K562 (cell line): ENCODE results near the gene DPP9. TPM values are rescaled to one million over a fixed set of nuclear protein-coding genes. Genes with fewer than 3 reads are reported as not detected.
A peak's percentile ranks its signal among the peaks of the same experiment; 100 is the strongest.

Experiments used
- ATAC-seq: fragments of 200-7000 bp; cut with Tn5 transposase; 3 replicates; pipeline ENCODE4 v1.9.1; 2020; ENCODE audit warnings: moderate library complexity
- BruUV-seq: library from RNA; stranded (reverse); fragments of 400-500 nt; replicated peaks from 2 replicates; lab custom pipeline; 2021; lab: Mats Ljungman, UMichigan
- CTCF ChIA-PET: fragments of 300-600 bp; formaldehyde crosslinking; extraction: SDS; loops from one replicate; lab custom pipeline; 2021; ENCODE audit warnings: low intra/inter-chr PET ratio; lab: Yijun Ruan, JAX
- POLR2A ChIA-PET: fragments of 300-600, 350-650 bp; sonication (Branson Sonifier 250); formaldehyde crosslinking; extraction: SDS; loops from one replicate; lab custom pipeline; 2021; ENCODE audit warnings: antibody characterized with exemption, inconsistent platforms; lab: Yijun Ruan, JAX
- DNase-seq, 4 experiments: peaks; one replicate each; pipeline versions ENCODE4 v3.0.0 to v3.0.0-alpha.2; 2011 to 2018; ENCODE audit warnings: low spot score in 3 of 4, mixed read lengths in 3 of 4; ENCODE audit errors: extremely low read depth in 1 of 4
- FAIRE-seq: peaks from 2 replicates; lab custom pipeline; 2011; peaks lifted over from hg19 to GRCh38; lab: Jason Lieb, UNC
- H2AFZ ChIP-seq: 2 replicates; pipeline ENCODE4 v1.6.0; 2011; ENCODE audit warnings: low read depth, low read length, control low read depth, inconsistent platforms
- H3K27ac ChIP-seq: fragments of 200-600 bp; 3 replicates; pipeline ENCODE4 v1.8.0; 2011; ENCODE audit warnings: low read depth, mild to moderate bottlenecking, control low read depth, inconsistent platforms, low read length, moderate library complexity, mixed read lengths; ENCODE audit errors: extremely low read depth
- H3K27me3 ChIP-seq, 2 experiments: fragments of 300-600 bp in 1 of 2; 2 replicates in 1 of 2; 3 replicates in 1 of 2; pipeline versions ENCODE4 v1.6.0 to v1.8.0; 2011; ENCODE audit warnings: inconsistent platforms in 2 of 2, low read length in 2 of 2, mild to moderate bottlenecking in 1 of 2, mixed read lengths in 1 of 2, moderate library complexity in 1 of 2; ENCODE audit not compliant: control insufficient read depth in 2 of 2, insufficient read depth in 2 of 2
- H3K36me3 ChIP-seq: fragments of 300-600 bp; 3 replicates; pipeline ENCODE4 v1.8.0; 2011; ENCODE audit warnings: mild to moderate bottlenecking, low read length, inconsistent platforms; ENCODE audit not compliant: control insufficient read depth, insufficient read depth
- H3K4me1 ChIP-seq, 2 experiments: fragments of 200-600 bp in 1 of 2; replicated peaks in 1 of 2; 2 replicates in 1 of 2; 3 replicates in 1 of 2; pipeline versions ENCODE4 v1.5.1 to v1.8.0; 2011; ENCODE audit warnings: inconsistent platforms in 2 of 2, low read length in 2 of 2, mild to moderate bottlenecking in 1 of 2, mixed read lengths in 1 of 2, moderate library complexity in 1 of 2; ENCODE audit not compliant: control insufficient read depth in 2 of 2, insufficient read depth in 2 of 2
- H3K4me2 ChIP-seq: 2 replicates; pipeline ENCODE4 v1.6.1; 2011; ENCODE audit warnings: low read length, control low read depth, inconsistent platforms, mixed read lengths; ENCODE audit not compliant: insufficient read depth
- H3K4me3 ChIP-seq: fragments of 200-600 bp; sonication (generic), shearing (Covaris generic); 2 replicates; pipeline ENCODE4 v1.5.1; 2016; ENCODE audit warnings: control low read depth, inconsistent platforms
- H3K79me2 ChIP-seq: fragments of 200-600 bp; 3 replicates; pipeline ENCODE4 v1.8.0; 2011; ENCODE audit warnings: low read length, inconsistent platforms; ENCODE audit not compliant: control insufficient read depth, insufficient read depth
- H3K9ac ChIP-seq, 2 experiments: 2 replicates each; pipeline versions ENCODE4 v1.6.0 to v1.6.1; 2011; ENCODE audit warnings: low read depth in 2 of 2, low read length in 2 of 2, control low read depth in 1 of 2, inconsistent platforms in 1 of 2, mild to moderate bottlenecking in 1 of 2, mixed read lengths in 1 of 2; ENCODE audit not compliant: insufficient read depth in 1 of 2
- H3K9me1 ChIP-seq: one replicate; pipeline ENCODE4 v1.6.0; 2011; ENCODE audit warnings: inconsistent platforms, mild to moderate bottlenecking, low read length, moderate library complexity; ENCODE audit not compliant: control insufficient read depth, insufficient read depth
- H3K9me3 ChIP-seq: replicated peaks from 2 replicates; pipeline ENCODE4 v1.5.1; 2011; ENCODE audit warnings: low read depth, low read length, inconsistent platforms; ENCODE audit not compliant: control insufficient read depth, insufficient read depth
- H4K20me1 ChIP-seq: replicated peaks from 2 replicates; pipeline ENCODE4 v1.6.1; 2011; ENCODE audit warnings: low read length, inconsistent platforms, mixed read lengths; ENCODE audit not compliant: control insufficient read depth, insufficient read depth
- CBFB ChIP-seq: sonication (generic); formaldehyde crosslinking; IDR thresholded peaks from 2 replicates; pipeline ENCODE4 v1.4.0; 2020; ENCODE audit warnings: mild to moderate bottlenecking, missing genetic modification reagents
- KLF1 ChIP-seq: fragments of 450-650 bp; IDR thresholded peaks from 2 replicates; pipeline ENCODE4 v1.6.1; 2016; ENCODE audit warnings: missing genetic modification characterization, missing compliant biosample characterization
- SP1 ChIP-seq: sonication (generic); formaldehyde crosslinking; IDR thresholded peaks from 2 replicates; pipeline ENCODE4 v1.8.1; 2022; ENCODE audit warnings: mild to moderate bottlenecking, missing genetic modification reagents
- TAL1 ChIP-seq: fragments of 450-650 bp; IDR thresholded peaks from 2 replicates; pipeline ENCODE4 v1.6.1; 2016; ENCODE audit warnings: mild to moderate bottlenecking
- ZNF121 ChIP-seq: sonication (generic); formaldehyde crosslinking; conservative IDR thresholded peaks from 2 replicates; pipeline ENCODE4 v1.8.0; 2022; ENCODE audit warnings: missing genetic modification reagents
- WGBS: fragments of 100-300 bp; shearing (Covaris generic); methylation state at CpG from one replicate; pipeline ENCODE4 v1.1.6; 2016; ENCODE audit warnings: low coverage, mixed read lengths; ENCODE audit not compliant: insufficient coverage; ENCODE audit errors: missing lambda C conversion rate; 5-methylcytosine and 5-hydroxymethylcytosine counted together
- in situ Hi-C: fragments of 300-500 bp; cut with MboI; formaldehyde crosslinking; loops from 4 replicates; pipeline ENCODE4 v1.15.0; 2018; ENCODE audit warnings: inconsistent platforms, mixed read lengths
- intact Hi-C: fragments of 100-400 bp; cut with micrococcal nuclease; formaldehyde crosslinking; loops from 2 replicates; pipeline ENCODE4 v1.14.2; 2022
- polyA plus RNA-seq, 8 experiments: library from polyadenylated mRNA; depleted of rRNA in 4 of 8; stranded (reverse) in 5 of 8; unstranded in 3 of 8; fragments of >200 nt; fragmentation: Nextera tagmentation in 2 of 8; fragmentation: Illumina TruSeq in 1 of 8; extraction: Ambion mirVana in 2 of 8; extraction: Trizol in 1 of 8; gene quantifications; 2 replicates each; pipeline versions ENCODE4 v1.2.1 to v1.2.3, GENCODE V29; 2011 to 2014; ENCODE audit warnings: inconsistent platforms in 1 of 8, missing spikeins in 1 of 8
- total RNA-seq, 7 experiments: library from RNA; depleted of rRNA in 6 of 7; stranded (reverse); fragments of >200 nt in 6 of 7; fragmentation: Illumina TruSeq in 2 of 7; extraction: Trizol in 2 of 7; gene quantifications; 2 replicates each; pipeline versions ENCODE4 v1.2.1 to v1.2.3, GENCODE V29; 2011 to 2021; ENCODE audit warnings: low replicate concordance in 1 of 7
- TF ChIP-seq, protein P1 (sequence below), 2 experiments: IDR thresholded peaks in 1 of 2; conservative IDR thresholded peaks in 1 of 2; 2 replicates each; pipeline ENCODE4 v1.6.1; 2016; ENCODE audit warnings: low read depth in 2 of 2, mild to moderate bottlenecking in 1 of 2, missing compliant biosample characterization in 1 of 2, missing genetic modification characterization in 1 of 2, moderate library complexity in 1 of 2

The DPP9 gene
- total and polyA plus RNA-seq, 9 of the 15 experiments (the other 6 are each of a cell fraction or from before 2014, with no cell fraction given), result 0.90 to 66.7 (median 24.5) TPM

DNA sequence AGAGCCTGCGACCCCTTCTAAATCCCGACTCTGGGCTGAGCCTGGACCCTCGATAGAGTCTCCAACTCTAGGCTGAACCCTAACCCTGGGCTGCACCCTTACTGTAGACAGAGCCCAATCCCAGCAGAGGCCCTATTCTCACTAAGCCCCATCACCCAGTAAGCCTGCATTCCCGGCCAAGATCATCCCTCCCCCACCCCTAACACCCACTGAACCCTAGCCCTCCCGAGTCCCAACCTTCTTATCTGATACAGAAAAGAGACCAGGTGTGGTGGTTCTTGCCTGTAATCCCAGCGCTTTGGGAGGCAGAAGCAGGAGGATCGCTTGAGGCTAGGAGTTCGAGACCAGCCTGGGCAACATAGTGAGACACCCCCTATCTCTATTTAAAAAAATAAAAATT lies 86.9 kb downstream of the DPP9 start:
- TF ChIP-seq CBFB (CRISPR knock-in tag) (0 out of 2 replicates have a peak, but pooled peaks have one; percentile 8), ZNF121 (0 out of 2 replicates have a peak, but pooled peaks have one; percentile 24), KLF1 (no peak), SP1 (CRISPR knock-in tag) (no peak), TAL1 (no peak)
- TF ChIP-seq, protein P1, sequence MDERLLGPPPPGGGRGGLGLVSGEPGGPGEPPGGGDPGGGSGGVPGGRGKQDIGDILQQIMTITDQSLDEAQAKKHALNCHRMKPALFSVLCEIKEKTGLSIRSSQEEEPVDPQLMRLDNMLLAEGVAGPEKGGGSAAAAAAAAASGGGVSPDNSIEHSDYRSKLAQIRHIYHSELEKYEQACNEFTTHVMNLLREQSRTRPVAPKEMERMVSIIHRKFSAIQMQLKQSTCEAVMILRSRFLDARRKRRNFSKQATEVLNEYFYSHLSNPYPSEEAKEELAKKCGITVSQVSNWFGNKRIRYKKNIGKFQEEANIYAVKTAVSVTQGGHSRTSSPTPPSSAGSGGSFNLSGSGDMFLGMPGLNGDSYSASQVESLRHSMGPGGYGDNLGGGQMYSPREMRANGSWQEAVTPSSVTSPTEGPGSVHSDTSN (CRISPR knock-in tag; IDR thresholded peaks at IDR 0.05; ENCODE audit: low read depth), result no peak
- TF ChIP-seq, protein P1 (tag; conservative IDR thresholded peaks at IDR 0.05; ENCODE audit: low read depth), result no peak
- Histone ChIP-seq H3K4me2 (peak overlapping the region; percentile 78), H3K27me3 (no peaks in the 10 kb centered on the region), H3K79me2 (peaks cover 17% of the 10 kb centered on the region), H3K4me1 (peaks cover 36 to 62% of the 10 kb centered on the region in 2 experiments), H3K9me3 (no peaks in the 10 kb centered on the region), H3K27ac (peak overlapping the region; percentile 68; the same call in 2 of the 3 replicates), H2AFZ (peak overlapping the region; percentile 99), H4K20me1 (no peaks in the 10 kb centered on the region), H3K36me3 (no peaks in the 10 kb centered on the region), H3K9me1 (no peaks in the 10 kb centered on the region), H3K4me3 (peak overlapping the region; percentile 39; the same call in 1 of the 2 replicates), H3K9ac (peak overlapping the region; percentile 73 to 93; a peak in 3 of 4 replicates)
- intact Hi-C loops, result loop anchor here (1.0 to 5.0 kb wide), 4 partner anchors 38 to 234 kb away; partner anchors contain the start of genes CHAF1A, SEMA6B and SH3GL1
- WGBS, result 62% methylated on average over 8 of the region's 8 CpGs
- in situ Hi-C loops, result loop anchor here (5.0 kb wide), 1 partner anchor 59 kb away; no protein-coding TSS in a partner anchor
- no peak for DNase-seq
- CTCF ChIA-PET, result interaction anchor here (0.7 to 3.8 kb wide), 7 partner anchors 45 to 936 kb away, joined by 3 to 29 read pairs (median 5); no protein-coding TSS in a partner anchor
- no peak for FAIRE-seq
- POLR2A ChIA-PET, result interaction anchor here (0.6 to 1.3 kb wide), 5 partner anchors 18 to 710 kb away, joined by 3 to 4 read pairs (median 3); no protein-coding TSS in a partner anchor
- no TSS peak for BruUV-seq
- no peak for ATAC-seq
